GM19099 (cell line): ENCODE results near the gene WNT5A.

Experiments used
- POLR2A ChIP-seq: IDR thresholded peaks from 3 replicates; pipeline ENCODE4 v1.6.1; 2011; ENCODE audit warnings: low read depth; ENCODE audit not compliant: insufficient read length; ENCODE audit errors: extremely low read depth

Gene WNT5A

GRCh38 chr3:55477306-55478303, 9.5 kb downstream of the WNT5A start:
- TF ChIP-seq POLR2A = no peak

GRCh38 chr3:55476515-55476914, 10.6 kb downstream of the WNT5A start:
- no peak for TF ChIP-seq POLR2A

GRCh38 chr3:55474213-55474632, 12.9 kb downstream of the WNT5A start:
- no peak for TF ChIP-seq POLR2A

- TF ChIP-seq POLR2A = no peak
Observed at GRCh38 chr3:55473788-55474187, 13.3 kb downstream of the WNT5A start.

GRCh38 chr3:55471522-55472280, 15.4 kb downstream of the WNT5A start:
- TF ChIP-seq POLR2A = no peak

- TF ChIP-seq POLR2A = no peak
Observed at GRCh38 chr3:55471084-55471483, 16.0 kb downstream of the WNT5A start.

GRCh38 chr3:55469957-55470526, 17.1 kb downstream of the WNT5A start:
- no peak for TF ChIP-seq POLR2A

- TF ChIP-seq POLR2A = no peak
Observed at GRCh38 chr3:55468251-55468650, 18.9 kb downstream of the WNT5A start.

GRCh38 chr3:55467099-55467498, 20.0 kb downstream of the WNT5A start:
- no peak for TF ChIP-seq POLR2A

- TF ChIP-seq POLR2A = no peak
Observed at GRCh38 chr3:55466526-55466925, 20.6 kb downstream of the WNT5A start.

GRCh38 chr3:55461896-55462295, 25.2 kb downstream of the WNT5A start:
- TF ChIP-seq POLR2A = no peak

GRCh38 chr3:55459838-55460237, 27.3 kb downstream of the WNT5A start:
- no peak for TF ChIP-seq POLR2A

- TF ChIP-seq POLR2A = no peak
Observed at GRCh38 chr3:55458181-55458790, 28.8 kb downstream of the WNT5A start.

- TF ChIP-seq POLR2A = no peak
Observed at GRCh38 chr3:55455915-55456314, 31.2 kb downstream of the WNT5A start.

- no peak for TF ChIP-seq POLR2A
Observed at GRCh38 chr3:55454611-55455010, 32.5 kb downstream of the WNT5A start.
